Tibial nerve (tissue), 4 donors: ENCODE data around the gene CAMK2G.

Experiments
- EP300 ChIP-seq, 2 donors: sonication (generic); formaldehyde crosslinking; IDR thresholded peaks; one replicate each; pipeline ENCODE4 v1.6.1; 2017; ENCODE audit warnings: antibody characterized with exemption in 2 of 2, mild to moderate bottlenecking in 1 of 2
- POLR2A ChIP-seq, 2 donors: fragments of 450-650 bp; IDR thresholded peaks; one replicate each; pipeline ENCODE4 v1.6.1; 2017; ENCODE audit warnings: antibody characterized with exemption in 2 of 2, mild to moderate bottlenecking in 2 of 2, moderate library complexity in 2 of 2
- TF ChIP-seq, protein P1 (sequence below), 5 experiments: fragments of 200-600 bp in 3 of 5; fragments of 450-650 bp in 2 of 5; sonication (generic) in 3 of 5; IDR thresholded peaks; one replicate each; pipeline ENCODE4 v1.5.1; 2016 to 2019; ENCODE audit warnings: antibody characterized with exemption in 5 of 5, mild to moderate bottlenecking in 3 of 5, moderate library complexity in 2 of 5

- TF ChIP-seq, protein P1, sequence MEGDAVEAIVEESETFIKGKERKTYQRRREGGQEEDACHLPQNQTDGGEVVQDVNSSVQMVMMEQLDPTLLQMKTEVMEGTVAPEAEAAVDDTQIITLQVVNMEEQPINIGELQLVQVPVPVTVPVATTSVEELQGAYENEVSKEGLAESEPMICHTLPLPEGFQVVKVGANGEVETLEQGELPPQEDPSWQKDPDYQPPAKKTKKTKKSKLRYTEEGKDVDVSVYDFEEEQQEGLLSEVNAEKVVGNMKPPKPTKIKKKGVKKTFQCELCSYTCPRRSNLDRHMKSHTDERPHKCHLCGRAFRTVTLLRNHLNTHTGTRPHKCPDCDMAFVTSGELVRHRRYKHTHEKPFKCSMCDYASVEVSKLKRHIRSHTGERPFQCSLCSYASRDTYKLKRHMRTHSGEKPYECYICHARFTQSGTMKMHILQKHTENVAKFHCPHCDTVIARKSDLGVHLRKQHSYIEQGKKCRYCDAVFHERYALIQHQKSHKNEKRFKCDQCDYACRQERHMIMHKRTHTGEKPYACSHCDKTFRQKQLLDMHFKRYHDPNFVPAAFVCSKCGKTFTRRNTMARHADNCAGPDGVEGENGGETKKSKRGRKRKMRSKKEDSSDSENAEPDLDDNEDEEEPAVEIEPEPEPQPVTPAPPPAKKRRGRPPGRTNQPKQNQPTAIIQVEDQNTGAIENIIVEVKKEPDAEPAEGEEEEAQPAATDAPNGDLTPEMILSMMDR (IDR thresholded peaks at IDR 0.05), result no peak
- TF ChIP-seq POLR2A (IDR thresholded peaks at IDR 0.05), result no peak
- peak in 1 of 2 donors; percentile 69 for TF ChIP-seq EP300 (IDR thresholded peaks at IDR 0.05)
Observed at GRCh38 chr10:73906524-73907447, 32.4 kb upstream of the CAMK2G start.
